NB4 (cell line): ENCODE data around the gene HDAC2.

ENCODE experiments used
- DNase-seq: peaks from one replicate; pipeline ENCODE4 v3.0.0; 2010; ENCODE audit warnings: low read depth
- H3K4me3 ChIP-seq: one replicate; pipeline ENCODE4 v1.5.1; 2011; ENCODE audit warnings: mild to moderate bottlenecking, low read depth, low read length, moderate library complexity
- MYC ChIP-seq: IDR thresholded peaks from 2 replicates; pipeline ENCODE4 v1.6.1; 2011; ENCODE audit warnings: low read depth, low read length
- POLR2A ChIP-seq: IDR thresholded peaks from 2 replicates; pipeline ENCODE4 v1.6.1; 2011; ENCODE audit warnings: mild to moderate bottlenecking; ENCODE audit not compliant: insufficient read length; ENCODE audit errors: extremely low read depth
- TF ChIP-seq, protein P1 (sequence below): IDR thresholded peaks from 2 replicates; pipeline ENCODE4 v1.6.1; 2011; ENCODE audit warnings: low read depth, low read length
- TF ChIP-seq, protein P2 (sequence below): IDR thresholded peaks from one replicate; pipeline ENCODE4 v1.5.1; 2012; ENCODE audit warnings: low read depth, low read length

HDAC2 gene

GRCh38 chr6:113967777-113968176, 3.2 kb downstream of the HDAC2 start:
- no peak for TF ChIP-seq MYC
- peak overlapping the region; percentile 29 for H3K4me3 ChIP-seq
- DNase-seq, result no peak

DNA sequence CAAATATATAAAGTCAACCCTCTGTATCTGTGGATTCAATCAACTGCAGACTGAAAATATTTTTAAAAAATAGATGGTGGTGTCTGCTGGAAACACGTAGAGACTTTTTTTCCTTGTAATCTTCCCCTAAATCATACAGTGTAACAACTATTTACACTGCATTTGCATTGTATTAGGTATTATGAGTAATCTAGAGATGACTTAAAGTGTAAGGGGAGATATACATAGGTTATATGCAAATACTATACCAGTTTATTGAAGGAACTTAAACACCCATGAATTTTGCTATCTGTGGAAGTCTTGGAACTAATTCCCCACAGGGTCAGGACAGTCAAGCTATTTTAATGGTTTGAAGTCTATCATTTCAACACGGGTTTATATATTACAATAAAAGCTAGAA, 10.2 kb downstream of the HDAC2 start:
- H3K4me3 ChIP-seq, result no peak overlapping the region
- DNase-seq, result no peak
- TF ChIP-seq MYC (no peak), POLR2A (no peak)
- TF ChIP-seq, protein P1, sequence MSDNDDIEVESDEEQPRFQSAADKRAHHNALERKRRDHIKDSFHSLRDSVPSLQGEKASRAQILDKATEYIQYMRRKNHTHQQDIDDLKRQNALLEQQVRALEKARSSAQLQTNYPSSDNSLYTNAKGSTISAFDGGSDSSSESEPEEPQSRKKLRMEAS, result no peak
- TF ChIP-seq, protein P2, sequence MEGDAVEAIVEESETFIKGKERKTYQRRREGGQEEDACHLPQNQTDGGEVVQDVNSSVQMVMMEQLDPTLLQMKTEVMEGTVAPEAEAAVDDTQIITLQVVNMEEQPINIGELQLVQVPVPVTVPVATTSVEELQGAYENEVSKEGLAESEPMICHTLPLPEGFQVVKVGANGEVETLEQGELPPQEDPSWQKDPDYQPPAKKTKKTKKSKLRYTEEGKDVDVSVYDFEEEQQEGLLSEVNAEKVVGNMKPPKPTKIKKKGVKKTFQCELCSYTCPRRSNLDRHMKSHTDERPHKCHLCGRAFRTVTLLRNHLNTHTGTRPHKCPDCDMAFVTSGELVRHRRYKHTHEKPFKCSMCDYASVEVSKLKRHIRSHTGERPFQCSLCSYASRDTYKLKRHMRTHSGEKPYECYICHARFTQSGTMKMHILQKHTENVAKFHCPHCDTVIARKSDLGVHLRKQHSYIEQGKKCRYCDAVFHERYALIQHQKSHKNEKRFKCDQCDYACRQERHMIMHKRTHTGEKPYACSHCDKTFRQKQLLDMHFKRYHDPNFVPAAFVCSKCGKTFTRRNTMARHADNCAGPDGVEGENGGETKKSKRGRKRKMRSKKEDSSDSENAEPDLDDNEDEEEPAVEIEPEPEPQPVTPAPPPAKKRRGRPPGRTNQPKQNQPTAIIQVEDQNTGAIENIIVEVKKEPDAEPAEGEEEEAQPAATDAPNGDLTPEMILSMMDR, result no peak

DNA sequence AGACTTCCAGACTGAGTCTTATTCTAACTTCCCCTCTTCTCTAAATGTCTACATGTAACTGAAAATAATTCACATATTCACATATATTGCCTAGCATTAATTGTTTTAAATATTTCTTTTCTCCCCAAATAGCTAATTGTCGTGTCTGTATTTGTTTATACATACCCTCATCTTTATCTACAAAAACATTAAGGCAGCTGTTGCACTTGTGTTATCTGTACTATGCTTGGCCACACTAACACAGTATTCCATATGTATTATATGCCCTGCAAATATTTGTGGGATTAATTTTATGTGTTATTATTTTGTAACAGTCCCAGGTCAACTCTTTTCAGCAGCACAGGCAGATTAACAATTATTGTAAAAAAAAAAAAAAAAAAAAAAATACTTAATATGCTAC, 11.7 kb downstream of the HDAC2 start:
- no peak overlapping the region for H3K4me3 ChIP-seq
- TF ChIP-seq POLR2A, result no peak
- TF ChIP-seq MYC, result no peak
- TF ChIP-seq, protein P1, result no peak
- TF ChIP-seq, protein P2, result no peak
- DNase-seq, result no peak

DNA sequence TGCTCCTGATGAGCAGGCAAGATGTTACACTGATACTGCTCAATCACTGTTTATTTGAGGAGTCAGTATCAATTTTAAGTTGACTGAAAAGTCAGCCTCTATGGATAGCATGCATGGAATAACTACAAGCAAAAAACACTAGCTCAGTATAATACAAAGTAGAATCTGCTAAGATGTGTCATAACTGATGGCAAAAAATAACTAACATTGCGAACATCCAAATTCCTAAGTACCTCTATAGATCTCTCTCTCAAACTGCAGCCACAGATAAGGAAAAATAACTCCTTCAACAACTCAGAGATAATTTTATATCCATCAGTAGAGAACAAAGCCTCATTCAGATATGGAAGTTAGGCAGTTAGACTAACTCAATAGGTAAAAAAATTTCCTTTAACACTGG, 16.3 kb downstream of the HDAC2 start:
- no peak for DNase-seq
- TF ChIP-seq, protein P1, result no peak
- TF ChIP-seq, protein P2, result no peak
- TF ChIP-seq POLR2A, result no peak
- TF ChIP-seq MYC, result no peak
- no peak overlapping the region for H3K4me3 ChIP-seq

DNA sequence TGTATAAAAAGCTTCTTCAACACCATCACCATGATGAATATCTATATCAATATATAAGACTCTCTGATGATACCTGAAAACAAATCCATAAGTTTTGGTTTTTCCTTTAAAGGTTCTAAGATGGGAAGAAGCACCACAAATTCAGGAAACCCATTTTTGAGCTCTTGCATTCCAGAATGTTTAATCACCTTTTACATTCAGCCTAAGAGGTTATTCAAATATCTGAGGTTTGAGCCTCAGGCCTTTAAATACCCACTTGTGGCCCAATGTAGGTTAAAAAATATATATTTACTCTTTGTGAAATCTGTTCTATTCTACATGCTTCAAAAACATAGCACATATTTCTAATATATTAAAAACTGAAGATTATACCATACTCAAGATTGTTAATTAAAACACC, 17.6 kb downstream of the HDAC2 start:
- no peak for DNase-seq
- TF ChIP-seq MYC (no peak), POLR2A (no peak)
- TF ChIP-seq, protein P1, result no peak
- TF ChIP-seq, protein P2, result no peak

GRCh38 chr6:113949499-113949898, 21.4 kb downstream of the HDAC2 start:
- no peak for TF ChIP-seq POLR2A
- TF ChIP-seq MYC, result no peak
- TF ChIP-seq, protein P1, result no peak
- TF ChIP-seq, protein P2, result no peak
- no peak for DNase-seq
- H3K4me3 ChIP-seq, result no peak overlapping the region

More for the DNA sequence above, 17.6 kb downstream of the HDAC2 start:
- H3K4me3 ChIP-seq, result no peak overlapping the region
